WERI-Rb-1 (cell line): Measurements from ENCODE around the gene TRAF3IP3.

ENCODE experiments used
- DNase-seq: peaks from one replicate; pipeline ENCODE4 v3.0.0-alpha.2; 2020
- H3K27ac ChIP-seq: fragments of 250-450 bp; sonication (Bioruptor Pico); 2 replicates; pipeline ENCODE4 v1.5.1; 2020; ENCODE audit warnings: mild to moderate bottlenecking, moderate library complexity
- H3K27me3 ChIP-seq: fragments of 250-450 bp; sonication (Bioruptor Pico); 2 replicates; pipeline ENCODE4 v1.5.1; 2021; ENCODE audit warnings: mild to moderate bottlenecking, low read depth, moderate library complexity; ENCODE audit not compliant: insufficient read depth, severe bottlenecking
- H3K36me3 ChIP-seq: fragments of 250-450 bp; sonication (Bioruptor Pico); 2 replicates; pipeline ENCODE4 v1.5.1; 2020; ENCODE audit warnings: mild to moderate bottlenecking, moderate library complexity
- H3K4me3 ChIP-seq: 2 replicates; pipeline ENCODE4 v1.5.1; 2011; ENCODE audit warnings: low read depth, mild to moderate bottlenecking, control low read depth, low read length
- H3K9me3 ChIP-seq: fragments of 250-450 bp; sonication (Bioruptor Pico); 2 replicates; pipeline ENCODE4 v1.5.1; 2021; ENCODE audit warnings: mild to moderate bottlenecking, moderate library complexity; ENCODE audit not compliant: severe bottlenecking
- TF ChIP-seq, protein P1 (sequence below): IDR thresholded peaks from 2 replicates; pipeline ENCODE4 v1.5.1; 2011; ENCODE audit warnings: low read depth, mild to moderate bottlenecking, control low read depth, inconsistent platforms, low read length

The TRAF3IP3 gene

DNA sequence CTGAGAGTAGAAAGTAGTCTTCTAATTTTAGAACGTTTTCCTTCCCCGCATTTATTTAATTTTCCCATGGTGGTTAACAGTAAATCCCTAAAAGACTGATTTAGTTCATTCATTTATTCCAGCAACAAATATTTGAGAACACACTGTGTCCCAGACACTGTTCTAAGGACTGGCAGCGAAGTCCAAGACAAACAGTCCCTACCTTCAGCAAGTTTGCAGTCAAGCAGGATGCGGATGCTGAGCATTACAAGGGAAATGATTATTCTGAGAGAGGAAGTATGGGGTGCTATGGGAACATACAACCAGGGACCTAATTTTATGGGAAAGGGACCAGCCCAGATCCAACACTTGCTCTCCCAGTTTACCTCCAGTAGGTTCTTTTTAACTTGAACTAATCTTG, 29.7 kb downstream of the TRAF3IP3 start:
- Histone ChIP-seq H3K27ac (no peak overlapping the region), H3K9me3 (peaks cover 8% of the 10 kb centered on the region), H3K4me3 (no peak overlapping the region), H3K36me3 (peaks cover 3% of the 10 kb centered on the region; the same call in 1 of the 2 replicates), H3K27me3 (peaks cover 10% of the 10 kb centered on the region)
- TF ChIP-seq, protein P1, sequence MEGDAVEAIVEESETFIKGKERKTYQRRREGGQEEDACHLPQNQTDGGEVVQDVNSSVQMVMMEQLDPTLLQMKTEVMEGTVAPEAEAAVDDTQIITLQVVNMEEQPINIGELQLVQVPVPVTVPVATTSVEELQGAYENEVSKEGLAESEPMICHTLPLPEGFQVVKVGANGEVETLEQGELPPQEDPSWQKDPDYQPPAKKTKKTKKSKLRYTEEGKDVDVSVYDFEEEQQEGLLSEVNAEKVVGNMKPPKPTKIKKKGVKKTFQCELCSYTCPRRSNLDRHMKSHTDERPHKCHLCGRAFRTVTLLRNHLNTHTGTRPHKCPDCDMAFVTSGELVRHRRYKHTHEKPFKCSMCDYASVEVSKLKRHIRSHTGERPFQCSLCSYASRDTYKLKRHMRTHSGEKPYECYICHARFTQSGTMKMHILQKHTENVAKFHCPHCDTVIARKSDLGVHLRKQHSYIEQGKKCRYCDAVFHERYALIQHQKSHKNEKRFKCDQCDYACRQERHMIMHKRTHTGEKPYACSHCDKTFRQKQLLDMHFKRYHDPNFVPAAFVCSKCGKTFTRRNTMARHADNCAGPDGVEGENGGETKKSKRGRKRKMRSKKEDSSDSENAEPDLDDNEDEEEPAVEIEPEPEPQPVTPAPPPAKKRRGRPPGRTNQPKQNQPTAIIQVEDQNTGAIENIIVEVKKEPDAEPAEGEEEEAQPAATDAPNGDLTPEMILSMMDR, result no peak
- no peak for DNase-seq

DNA sequence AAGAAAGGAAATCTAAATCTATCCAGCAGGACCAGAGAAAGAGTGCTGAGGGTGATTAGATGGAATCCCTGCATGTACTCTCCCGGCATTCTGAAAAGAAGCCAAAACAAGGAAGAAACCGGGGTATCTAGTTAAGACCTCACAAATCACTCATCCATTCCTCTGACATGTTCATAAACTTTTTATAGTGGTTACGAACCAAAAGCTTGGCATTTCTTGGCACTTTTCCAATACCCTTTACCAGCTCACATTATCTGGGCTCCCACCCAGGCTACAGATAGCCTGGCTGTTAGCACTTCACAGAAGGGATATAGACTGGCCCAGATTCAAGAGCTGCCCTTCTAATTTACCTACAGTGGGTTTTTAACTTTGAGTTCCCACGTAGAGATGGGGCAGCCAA, 30.3 kb downstream of the TRAF3IP3 start:
- no peak for DNase-seq
- H3K4me3 ChIP-seq, result no peak overlapping the region
- H3K27ac ChIP-seq, result no peak overlapping the region
- H3K27me3 ChIP-seq, result peaks cover 14% of the 10 kb centered on the region
- TF ChIP-seq, protein P1, result no peak
- H3K9me3 ChIP-seq, result peaks cover 8% of the 10 kb centered on the region
- H3K36me3 ChIP-seq, result peaks cover 3% of the 10 kb centered on the region; the same call in 1 of the 2 replicates

DNA sequence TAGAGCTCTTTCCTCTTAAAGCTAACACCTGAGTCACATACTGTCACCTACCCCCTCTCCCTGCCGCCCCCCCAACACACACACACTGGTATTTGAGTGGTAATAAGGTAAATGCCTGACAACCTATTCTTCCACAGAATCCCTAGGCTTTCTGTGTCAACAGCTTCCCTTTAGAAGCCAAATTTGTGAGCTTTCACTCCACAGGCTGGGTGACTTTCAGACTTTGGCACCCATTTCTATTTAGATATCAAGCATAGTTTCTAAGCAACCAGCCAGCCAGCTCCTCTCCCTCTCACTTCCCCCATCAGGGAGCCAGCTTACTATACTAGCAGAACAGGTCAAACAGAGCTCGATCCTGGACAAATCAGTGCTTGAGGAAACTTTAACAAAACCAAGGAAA, 31.7 kb downstream of the TRAF3IP3 start:
- Histone ChIP-seq H3K36me3 (peaks cover 1% of the 10 kb centered on the region; the same call in 1 of the 2 replicates), H3K27ac (no peak overlapping the region), H3K4me3 (no peak overlapping the region), H3K9me3 (peaks cover 8% of the 10 kb centered on the region), H3K27me3 (peaks cover 23% of the 10 kb centered on the region)
- TF ChIP-seq, protein P1, result no peak
- no peak for DNase-seq

DNA sequence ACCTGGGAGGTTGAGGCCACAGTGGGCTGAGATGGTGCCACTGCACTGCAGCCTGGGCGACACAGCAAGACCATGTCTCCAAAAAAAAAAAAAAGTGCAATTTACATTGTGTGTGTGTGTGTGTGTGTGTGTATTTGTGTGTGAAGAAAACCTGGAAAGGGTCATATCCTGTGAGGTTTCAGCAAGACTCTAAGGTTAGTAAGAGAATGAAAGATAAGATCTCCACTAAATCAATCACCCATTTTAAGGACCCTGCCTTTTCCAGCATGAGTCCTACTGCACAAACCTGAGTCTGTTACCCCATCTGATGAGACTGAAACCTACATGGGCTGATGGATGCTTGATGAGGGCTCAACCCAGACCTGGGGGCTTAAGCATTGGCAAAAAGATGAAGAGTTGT, 33.4 kb downstream of the TRAF3IP3 start:
- Histone ChIP-seq H3K27ac (no peak overlapping the region), H3K4me3 (no peak overlapping the region), H3K36me3 (no peaks in the 10 kb centered on the region), H3K9me3 (peaks cover 8% of the 10 kb centered on the region), H3K27me3 (peaks cover 27% of the 10 kb centered on the region)
- TF ChIP-seq, protein P1, result no peak
- no peak for DNase-seq

DNA sequence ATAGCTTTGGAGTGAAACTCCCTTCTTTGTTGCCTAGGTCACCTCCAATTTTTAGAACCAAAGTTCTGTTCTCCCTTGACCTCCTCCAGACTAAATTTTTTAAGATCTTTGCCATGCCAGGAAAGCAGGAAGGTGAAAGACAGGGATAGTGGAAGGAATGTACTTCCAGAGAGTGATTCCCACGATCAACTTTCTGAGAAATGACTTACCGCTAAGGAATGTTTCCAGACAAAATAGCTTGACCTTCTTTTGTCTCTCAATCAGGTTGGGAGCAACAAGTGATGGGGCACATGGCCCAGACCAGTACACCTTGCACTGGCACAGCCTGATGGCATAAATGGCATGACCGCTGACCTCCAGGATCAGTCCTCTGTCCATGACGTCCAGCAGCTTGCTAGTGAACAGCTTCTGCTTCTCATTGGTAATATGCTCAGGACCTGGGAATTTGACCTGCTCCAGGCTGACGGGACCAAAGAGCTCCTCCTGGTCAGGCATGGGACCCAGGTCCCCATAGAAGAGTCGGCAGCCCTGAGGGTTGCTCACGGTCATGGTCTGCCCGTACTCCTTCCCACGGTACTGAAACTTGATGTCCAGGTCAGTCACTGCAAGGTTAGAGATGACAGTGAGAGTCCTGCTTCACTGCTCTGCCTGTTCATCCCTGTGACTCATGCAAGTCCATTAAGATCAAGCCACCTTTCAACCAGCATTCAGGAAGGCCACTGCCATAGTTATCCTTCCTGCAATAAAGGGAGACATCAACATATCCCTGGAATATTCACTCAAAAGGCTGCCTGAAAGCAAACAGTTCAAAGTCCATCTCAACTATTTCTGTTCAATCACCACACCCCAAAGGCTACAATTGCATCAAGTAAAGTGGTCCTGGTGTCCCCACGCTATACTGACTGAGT, 34.7 kb downstream of the TRAF3IP3 start:
- H3K4me3 ChIP-seq, result no peak overlapping the region
- TF ChIP-seq, protein P1, result no peak
- peaks cover 27% of the 10 kb centered on the region for H3K27me3 ChIP-seq
- no peaks in the 10 kb centered on the region for H3K9me3 ChIP-seq
- no peak for DNase-seq
- no peaks in the 10 kb centered on the region for H3K36me3 ChIP-seq
- H3K27ac ChIP-seq, result no peak overlapping the region
